A549 (cell line): ENCODE data around the gene SPEN. TPM values are rescaled to one million over a fixed set of nuclear protein-coding genes. Genes with fewer than 3 reads are reported as not detected.

Experiments
- ATAC-seq, 2 experiments: fragments of 200-7000 bp in 1 of 2; fragments of >200 bp in 1 of 2; cut with Nextera tagmentation in 1 of 2; cut with Tn5 transposase in 1 of 2; 3 replicates each; pipeline versions ENCODE4 v1.8.0 to v1.9.1; 2018 to 2020; ENCODE audit warnings: mild to moderate bottlenecking in 1 of 2, moderate library complexity in 1 of 2
- CTCF ChIA-PET: fragments of 300-600 bp; sonication (Branson Sonifier 250); formaldehyde crosslinking; extraction: SDS; loops from one replicate; lab custom pipeline; 2021; ENCODE audit warnings: antibody characterized with exemption, inconsistent platforms; lab: Yijun Ruan, JAX
- POLR2A ChIA-PET: fragments of 350-600 bp; formaldehyde crosslinking; extraction: SDS; loops from one replicate; lab custom pipeline; 2021; ENCODE audit warnings: antibody characterized with exemption, inconsistent platforms; lab: Yijun Ruan, JAX
- DNase-seq, 2 experiments: peaks; one replicate each; pipeline versions ENCODE4 v3.0.0 to v3.0.0-alpha.2; 2011 to 2016; ENCODE audit warnings: low read depth in 1 of 2, low spot score in 1 of 2
- FAIRE-seq: peaks from 2 replicates; lab custom pipeline; 2011; peaks lifted over from hg19 to GRCh38; lab: Jason Lieb, UNC
- H3K27ac ChIP-seq, 2 experiments: fragments of >200 bp; sonication (Bioruptor Twin); formaldehyde crosslinking; 3 replicates each; pipeline ENCODE4 v1.5.1; 2016 to 2017
- H3K4me1 ChIP-seq: fragments of >200 bp; sonication (Bioruptor Twin); formaldehyde crosslinking; 3 replicates; pipeline ENCODE4 v1.6.1; 2016
- H3K4me2 ChIP-seq: fragments of >200 bp; sonication (Bioruptor Twin); formaldehyde crosslinking; 3 replicates; pipeline ENCODE4 v1.6.1; 2016
- H3K4me3 ChIP-seq: fragments of >200 bp; sonication (Bioruptor Twin); formaldehyde crosslinking; 3 replicates; pipeline ENCODE4 v1.5.1; 2016
- H3K9me3 ChIP-seq: fragments of >200 bp; sonication (Bioruptor Twin); formaldehyde crosslinking; 3 replicates; pipeline ENCODE4 v1.6.1; 2016
- CBX2 ChIP-seq: fragments of 200-600 bp; sonication (generic); IDR thresholded peaks from 2 replicates; pipeline ENCODE4 v1.6.1; 2016; ENCODE audit warnings: low read depth, mild to moderate bottlenecking, borderline replicate concordance
- CEBPB ChIP-seq, 2 experiments: fragments of >200 bp in 1 of 2; sonication (Bioruptor Twin) in 1 of 2; formaldehyde crosslinking in 1 of 2; IDR thresholded peaks; 2 replicates each; pipeline ENCODE4 v1.6.1; 2012 to 2016
- ESRRA ChIP-seq: fragments of 150-350 bp; IDR thresholded peaks from 2 replicates; pipeline ENCODE4 v1.6.1; 2014; ENCODE audit warnings: mild to moderate bottlenecking, low read length, borderline replicate concordance
- HOXB13 ChIP-seq: fragments of 250-450 bp; sonication (Bioruptor Pico); IDR thresholded peaks from 2 replicates; pipeline ENCODE4 v1.5.0; 2020; ENCODE audit warnings: low read depth, mild to moderate bottlenecking, moderate library complexity
- JUN ChIP-seq, 2 experiments: fragments of >200 bp; sonication (Bioruptor Twin); formaldehyde crosslinking; IDR thresholded peaks; 2 replicates in 1 of 2; 3 replicates in 1 of 2; pipeline ENCODE4 v1.6.1; 2016 to 2017
- RNF2 ChIP-seq: fragments of 200-600 bp; sonication (generic); IDR thresholded peaks from 2 replicates; pipeline ENCODE4 v1.6.1; 2016; ENCODE audit warnings: low read depth, mild to moderate bottlenecking, antibody characterized with exemption, moderate library complexity, borderline replicate concordance
- ZNF302 ChIP-seq: fragments of 250-450 bp; sonication (Bioruptor Pico); IDR thresholded peaks from 2 replicates; pipeline ENCODE4 v1.9.0; 2021; ENCODE audit warnings: inconsistent platforms, mild to moderate bottlenecking, moderate library complexity
- WGBS: methylation state at CpG from one replicate; pipeline ENCODE4 v1.1.6; 2017; ENCODE audit errors: missing lambda C conversion rate; 5-methylcytosine and 5-hydroxymethylcytosine counted together
- polyA plus RNA-seq, 4 experiments: library from polyadenylated mRNA; depleted of rRNA in 3 of 4; stranded (reverse); fragments of >200 nt; fragmentation: RNase III in 1 of 4; extraction: RNeasy Plus Mini Kit Qiagen cat#74134 plus additional on column Dnase treatment in 1 of 4; gene quantifications; 2 replicates in 3 of 4; 3 replicates in 1 of 4; pipeline ENCODE4 v1.2.3, GENCODE V29; 2011 to 2017
- TF ChIP-seq, protein P1 (sequence below): IDR thresholded peaks from 2 replicates; pipeline ENCODE4 v1.6.1; 2012
- TF ChIP-seq, protein P2 (sequence below): IDR thresholded peaks from 2 replicates; pipeline ENCODE4 v1.6.1; 2012; ENCODE audit warnings: low read depth, borderline replicate concordance
- TF ChIP-seq, protein P3 (sequence below): fragments of 200-600 bp; sonication (generic); IDR thresholded peaks from 2 replicates; pipeline ENCODE4 v1.6.1; 2016; ENCODE audit warnings: antibody characterized with exemption, mild to moderate bottlenecking, moderate library complexity
- TF ChIP-seq, protein P4 (sequence below): fragments of >200 bp; sonication (Bioruptor Twin); formaldehyde crosslinking; IDR thresholded peaks from 3 replicates; pipeline ENCODE4 v1.5.1; 2016

Gene SPEN
- polyA plus RNA-seq, 2 of the 4 experiments (the other 2 are of a cell fraction): 7.0 to 15.5 TPM

DNA sequence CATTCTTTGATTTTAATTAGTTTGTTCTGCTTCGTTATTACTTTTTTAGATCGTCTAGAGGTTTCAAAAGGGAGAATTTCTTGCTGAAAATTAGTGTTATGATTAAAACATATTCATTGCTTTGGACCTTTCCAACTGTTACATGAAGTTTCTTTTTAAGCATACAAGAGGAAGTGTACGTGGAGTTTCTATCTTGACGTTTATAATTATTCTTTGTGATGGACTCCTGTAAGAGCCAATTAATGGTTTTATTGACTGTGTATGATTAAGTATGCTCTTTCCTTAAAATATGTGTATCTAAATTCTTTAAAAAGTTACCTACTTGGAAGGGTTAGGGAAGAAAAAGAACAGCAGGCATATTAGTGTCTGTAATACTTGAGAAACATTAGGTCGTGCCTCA, 37.8 kb downstream of the SPEN start:
- DNase-seq (no peak), FAIRE-seq (no peak), ATAC-seq (no peak)
- Histone ChIP-seq H3K9me3 (no peaks in the 10 kb centered on the region), H3K4me1 (peaks cover 30% of the 10 kb centered on the region), H3K4me2 (peak overlapping the region; percentile 86), H3K4me3 (no peak overlapping the region), H3K27ac (peak overlapping the region in 1 of 2 experiments; percentile 85; a peak in 3 of 6 replicates)
- 77% methylated on average over 5 of the region's 5 CpGs for WGBS
- TF ChIP-seq, protein P1, sequence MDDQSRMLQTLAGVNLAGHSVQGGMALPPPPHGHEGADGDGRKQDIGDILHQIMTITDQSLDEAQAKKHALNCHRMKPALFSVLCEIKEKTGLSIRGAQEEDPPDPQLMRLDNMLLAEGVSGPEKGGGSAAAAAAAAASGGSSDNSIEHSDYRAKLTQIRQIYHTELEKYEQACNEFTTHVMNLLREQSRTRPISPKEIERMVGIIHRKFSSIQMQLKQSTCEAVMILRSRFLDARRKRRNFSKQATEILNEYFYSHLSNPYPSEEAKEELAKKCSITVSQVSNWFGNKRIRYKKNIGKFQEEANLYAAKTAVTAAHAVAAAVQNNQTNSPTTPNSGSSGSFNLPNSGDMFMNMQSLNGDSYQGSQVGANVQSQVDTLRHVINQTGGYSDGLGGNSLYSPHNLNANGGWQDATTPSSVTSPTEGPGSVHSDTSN: no peak
- no peak for TF ChIP-seq HOXB13
- no peak for TF ChIP-seq JUN (IDR thresholded peaks at IDR 0.05)
- TF ChIP-seq, protein P2, sequence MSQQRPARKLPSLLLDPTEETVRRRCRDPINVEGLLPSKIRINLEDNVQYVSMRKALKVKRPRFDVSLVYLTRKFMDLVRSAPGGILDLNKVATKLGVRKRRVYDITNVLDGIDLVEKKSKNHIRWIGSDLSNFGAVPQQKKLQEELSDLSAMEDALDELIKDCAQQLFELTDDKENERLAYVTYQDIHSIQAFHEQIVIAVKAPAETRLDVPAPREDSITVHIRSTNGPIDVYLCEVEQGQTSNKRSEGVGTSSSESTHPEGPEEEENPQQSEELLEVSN: no peak
- TF ChIP-seq RNF2: no peak
- TF ChIP-seq CBX2: no peak
- TF ChIP-seq, protein P3, sequence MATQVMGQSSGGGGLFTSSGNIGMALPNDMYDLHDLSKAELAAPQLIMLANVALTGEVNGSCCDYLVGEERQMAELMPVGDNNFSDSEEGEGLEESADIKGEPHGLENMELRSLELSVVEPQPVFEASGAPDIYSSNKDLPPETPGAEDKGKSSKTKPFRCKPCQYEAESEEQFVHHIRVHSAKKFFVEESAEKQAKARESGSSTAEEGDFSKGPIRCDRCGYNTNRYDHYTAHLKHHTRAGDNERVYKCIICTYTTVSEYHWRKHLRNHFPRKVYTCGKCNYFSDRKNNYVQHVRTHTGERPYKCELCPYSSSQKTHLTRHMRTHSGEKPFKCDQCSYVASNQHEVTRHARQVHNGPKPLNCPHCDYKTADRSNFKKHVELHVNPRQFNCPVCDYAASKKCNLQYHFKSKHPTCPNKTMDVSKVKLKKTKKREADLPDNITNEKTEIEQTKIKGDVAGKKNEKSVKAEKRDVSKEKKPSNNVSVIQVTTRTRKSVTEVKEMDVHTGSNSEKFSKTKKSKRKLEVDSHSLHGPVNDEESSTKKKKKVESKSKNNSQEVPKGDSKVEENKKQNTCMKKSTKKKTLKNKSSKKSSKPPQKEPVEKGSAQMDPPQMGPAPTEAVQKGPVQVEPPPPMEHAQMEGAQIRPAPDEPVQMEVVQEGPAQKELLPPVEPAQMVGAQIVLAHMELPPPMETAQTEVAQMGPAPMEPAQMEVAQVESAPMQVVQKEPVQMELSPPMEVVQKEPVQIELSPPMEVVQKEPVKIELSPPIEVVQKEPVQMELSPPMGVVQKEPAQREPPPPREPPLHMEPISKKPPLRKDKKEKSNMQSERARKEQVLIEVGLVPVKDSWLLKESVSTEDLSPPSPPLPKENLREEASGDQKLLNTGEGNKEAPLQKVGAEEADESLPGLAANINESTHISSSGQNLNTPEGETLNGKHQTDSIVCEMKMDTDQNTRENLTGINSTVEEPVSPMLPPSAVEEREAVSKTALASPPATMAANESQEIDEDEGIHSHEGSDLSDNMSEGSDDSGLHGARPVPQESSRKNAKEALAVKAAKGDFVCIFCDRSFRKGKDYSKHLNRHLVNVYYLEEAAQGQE: no peak
- POLR2A ChIA-PET: no interaction called here
- CTCF ChIA-PET: interaction anchor here (1.2 to 1.8 kb wide), 4 partner anchors 10 to 94 kb away, joined by 3 to 8 read pairs (median 4); no protein-coding TSS in a partner anchor

DNA sequence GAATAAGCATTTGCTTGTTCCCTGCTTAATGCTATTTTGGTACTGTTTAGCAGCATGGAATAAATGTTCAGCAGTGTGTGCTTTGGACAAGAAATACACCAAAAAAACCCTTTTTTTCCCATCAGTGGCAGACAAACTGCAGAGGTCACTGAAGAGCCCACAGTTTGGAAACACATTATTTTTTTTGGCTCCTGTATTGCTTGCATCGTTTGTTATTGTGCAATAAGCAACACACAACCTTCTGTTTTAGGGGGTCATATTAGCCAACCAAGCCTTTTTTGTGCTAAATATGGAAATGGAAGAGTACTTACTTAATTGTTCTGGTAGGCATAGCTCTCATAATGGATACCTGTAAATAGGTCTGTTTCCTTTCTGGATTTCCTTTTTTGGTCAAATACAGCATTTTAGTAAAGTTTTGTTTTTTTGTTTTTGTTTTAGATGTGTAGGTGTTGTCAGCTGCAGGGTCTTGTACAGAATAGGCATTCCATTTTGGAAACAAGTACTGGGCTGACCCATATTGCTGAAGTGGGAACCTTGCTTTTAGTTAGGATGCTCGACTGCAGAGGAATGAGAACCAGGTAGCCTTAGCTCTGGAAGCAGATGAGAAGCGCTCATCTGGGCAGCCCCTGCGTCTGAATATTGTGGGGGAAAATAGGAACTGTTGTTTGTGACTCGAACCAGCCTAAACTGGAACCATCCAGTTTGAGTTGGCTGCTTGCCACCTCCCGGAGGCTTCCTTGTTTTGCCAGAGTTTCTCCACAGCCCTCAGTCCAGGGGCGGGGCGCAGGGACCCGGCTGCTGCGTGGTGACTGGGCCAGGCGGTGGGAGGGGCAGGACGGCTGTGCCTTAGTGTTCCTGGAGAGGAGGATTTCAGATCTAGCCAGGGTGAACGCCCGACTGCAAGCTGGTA, 38.4 kb downstream of the SPEN start:
- ATAC-seq (peak; percentile 98 to 100), FAIRE-seq (no peak), DNase-seq (peak; percentile 55 to 85)
- TF ChIP-seq CEBPB (IDR thresholded peaks at IDR 0.05) (peak; percentile 62 to 89; a peak in 3 of 4 replicates), ESRRA (no peak), ZNF302 (CRISPR knock-in tag) (no peak)
- TF ChIP-seq, protein P3: peak; percentile 38
- TF ChIP-seq, protein P4, sequence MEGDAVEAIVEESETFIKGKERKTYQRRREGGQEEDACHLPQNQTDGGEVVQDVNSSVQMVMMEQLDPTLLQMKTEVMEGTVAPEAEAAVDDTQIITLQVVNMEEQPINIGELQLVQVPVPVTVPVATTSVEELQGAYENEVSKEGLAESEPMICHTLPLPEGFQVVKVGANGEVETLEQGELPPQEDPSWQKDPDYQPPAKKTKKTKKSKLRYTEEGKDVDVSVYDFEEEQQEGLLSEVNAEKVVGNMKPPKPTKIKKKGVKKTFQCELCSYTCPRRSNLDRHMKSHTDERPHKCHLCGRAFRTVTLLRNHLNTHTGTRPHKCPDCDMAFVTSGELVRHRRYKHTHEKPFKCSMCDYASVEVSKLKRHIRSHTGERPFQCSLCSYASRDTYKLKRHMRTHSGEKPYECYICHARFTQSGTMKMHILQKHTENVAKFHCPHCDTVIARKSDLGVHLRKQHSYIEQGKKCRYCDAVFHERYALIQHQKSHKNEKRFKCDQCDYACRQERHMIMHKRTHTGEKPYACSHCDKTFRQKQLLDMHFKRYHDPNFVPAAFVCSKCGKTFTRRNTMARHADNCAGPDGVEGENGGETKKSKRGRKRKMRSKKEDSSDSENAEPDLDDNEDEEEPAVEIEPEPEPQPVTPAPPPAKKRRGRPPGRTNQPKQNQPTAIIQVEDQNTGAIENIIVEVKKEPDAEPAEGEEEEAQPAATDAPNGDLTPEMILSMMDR: 0 out of 3 replicates have a peak, but pooled peaks have one; percentile 13
- ChIA-PET CTCF (interaction anchor here (1.2 to 1.8 kb wide), 6 partner anchors 10 to 94 kb away, joined by 3 to 8 read pairs (median 4); no protein-coding TSS in a partner anchor), POLR2A (interaction anchor here (1.0 kb wide), 1 partner anchor 64 kb away, joined by 3 read pairs; no protein-coding TSS in a partner anchor)
- WGBS: 2% methylated on average over 13 of the region's 14 CpGs
- H3K27ac ChIP-seq: peak overlapping the region; percentile 75 to 85
- peaks cover 30% of the 10 kb centered on the region for H3K4me1 ChIP-seq
- peak overlapping the region; percentile 86 for H3K4me2 ChIP-seq
- peak overlapping the region; percentile 36 for H3K4me3 ChIP-seq
- H3K9me3 ChIP-seq: no peaks in the 10 kb centered on the region
